ENCODE data around the gene MATK.

MATK gene

DNA sequence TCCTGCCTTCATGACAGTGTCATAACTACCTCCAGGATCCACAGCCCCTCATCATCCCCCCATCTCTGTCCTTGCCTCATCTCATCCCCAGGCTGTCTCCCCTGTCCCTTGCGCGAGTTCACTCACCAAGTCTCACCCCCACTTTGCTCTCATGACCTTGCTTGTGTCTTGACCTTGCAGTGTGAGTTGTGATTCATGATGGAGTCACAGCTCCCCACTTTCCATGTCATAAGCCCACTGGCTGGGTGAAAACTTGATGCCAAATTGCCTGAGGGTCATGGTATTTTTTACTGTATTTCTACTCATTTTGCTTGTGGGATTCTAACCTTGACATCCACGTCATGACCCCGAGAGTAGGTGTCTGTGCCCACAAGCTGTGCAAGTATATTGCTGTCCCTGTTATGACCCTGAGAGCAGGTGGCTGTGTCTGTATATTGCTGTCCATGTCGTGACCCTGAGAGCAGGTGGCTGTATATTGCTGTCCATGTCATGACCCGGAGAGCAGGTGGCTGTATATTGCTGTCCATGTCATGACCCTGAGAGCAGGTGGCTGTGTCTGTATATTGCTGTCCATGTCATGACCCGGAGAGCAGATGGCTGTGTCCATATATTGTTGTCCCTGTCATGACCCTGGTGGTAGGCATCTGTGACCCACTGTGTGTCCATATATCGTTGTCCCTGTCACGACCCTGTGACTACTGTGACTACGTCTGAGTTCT lies 48.5 kb downstream of the MATK start:
- H3K36me3 Mint-ChIP-seq: no peaks in the 10 kb centered on the region
- no peak overlapping the region for H3K27ac Mint-ChIP-seq
- no peak overlapping the region for H3K4me3 Mint-ChIP-seq
- H3K4me1 Mint-ChIP-seq: no peaks in the 10 kb centered on the region
- ATAC-seq: no peak
- H3K9me3 Mint-ChIP-seq: no peaks in the 10 kb centered on the region
- H3K27me3 Mint-ChIP-seq: peaks cover 34% of the 10 kb centered on the region

DNA sequence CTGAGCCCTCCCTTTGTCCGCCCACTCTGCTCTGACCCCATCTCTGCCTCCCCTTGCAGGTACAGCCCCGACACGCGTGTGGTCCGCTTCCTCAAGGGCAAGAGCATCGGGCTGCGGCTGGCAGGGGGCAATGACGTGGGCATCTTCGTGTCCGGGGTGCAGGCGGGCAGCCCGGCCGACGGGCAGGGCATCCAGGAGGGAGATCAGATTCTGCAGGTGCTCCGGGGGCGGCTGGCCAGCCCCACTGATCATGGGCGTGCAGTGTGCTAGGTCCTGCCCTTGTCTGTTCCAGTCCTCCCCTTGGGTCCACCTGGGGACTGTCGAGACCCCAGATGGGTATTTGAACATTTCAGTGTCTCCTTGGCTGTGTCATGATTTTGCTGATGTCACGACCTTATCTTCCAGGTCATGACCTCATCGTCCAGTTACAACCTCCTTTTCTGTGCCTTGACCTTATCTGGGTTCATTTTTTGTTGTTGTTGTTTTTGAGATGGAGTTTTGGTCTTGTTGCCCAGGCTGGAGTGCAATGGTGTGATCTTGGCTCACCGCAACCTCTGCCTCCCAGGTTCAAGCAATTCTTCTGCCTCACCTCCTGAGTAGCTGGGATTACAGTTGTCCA lies 50.0 kb downstream of the MATK start:
- Mint-ChIP-seq H3K27me3 (peaks cover 34% of the 10 kb centered on the region), H3K9me3 (no peaks in the 10 kb centered on the region), H3K4me1 (no peaks in the 10 kb centered on the region), H3K27ac (no peak overlapping the region), H3K36me3 (no peaks in the 10 kb centered on the region), H3K4me3 (no peak overlapping the region)
- ATAC-seq: no peak

DNA sequence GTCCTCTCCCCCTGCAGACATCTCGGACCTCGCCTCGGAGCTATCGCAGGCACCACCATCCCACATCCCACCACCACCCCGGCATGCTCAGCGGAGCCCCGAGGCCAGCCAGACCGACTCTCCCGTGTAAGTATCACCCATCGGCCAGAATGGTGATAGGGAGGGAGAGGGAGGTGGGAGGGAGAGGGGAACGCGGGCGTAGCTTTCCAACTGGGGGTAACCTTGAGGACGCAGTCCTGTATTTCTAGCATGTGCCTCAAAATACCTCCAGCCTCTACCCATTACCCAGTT lies 51.9 kb downstream of the MATK start:
- Mint-ChIP-seq H3K27me3 (peaks cover 34% of the 10 kb centered on the region), H3K9me3 (no peaks in the 10 kb centered on the region), H3K4me3 (no peak overlapping the region), H3K36me3 (no peaks in the 10 kb centered on the region), H3K27ac (no peak overlapping the region), H3K4me1 (no peaks in the 10 kb centered on the region)
- no peak for ATAC-seq

DNA sequence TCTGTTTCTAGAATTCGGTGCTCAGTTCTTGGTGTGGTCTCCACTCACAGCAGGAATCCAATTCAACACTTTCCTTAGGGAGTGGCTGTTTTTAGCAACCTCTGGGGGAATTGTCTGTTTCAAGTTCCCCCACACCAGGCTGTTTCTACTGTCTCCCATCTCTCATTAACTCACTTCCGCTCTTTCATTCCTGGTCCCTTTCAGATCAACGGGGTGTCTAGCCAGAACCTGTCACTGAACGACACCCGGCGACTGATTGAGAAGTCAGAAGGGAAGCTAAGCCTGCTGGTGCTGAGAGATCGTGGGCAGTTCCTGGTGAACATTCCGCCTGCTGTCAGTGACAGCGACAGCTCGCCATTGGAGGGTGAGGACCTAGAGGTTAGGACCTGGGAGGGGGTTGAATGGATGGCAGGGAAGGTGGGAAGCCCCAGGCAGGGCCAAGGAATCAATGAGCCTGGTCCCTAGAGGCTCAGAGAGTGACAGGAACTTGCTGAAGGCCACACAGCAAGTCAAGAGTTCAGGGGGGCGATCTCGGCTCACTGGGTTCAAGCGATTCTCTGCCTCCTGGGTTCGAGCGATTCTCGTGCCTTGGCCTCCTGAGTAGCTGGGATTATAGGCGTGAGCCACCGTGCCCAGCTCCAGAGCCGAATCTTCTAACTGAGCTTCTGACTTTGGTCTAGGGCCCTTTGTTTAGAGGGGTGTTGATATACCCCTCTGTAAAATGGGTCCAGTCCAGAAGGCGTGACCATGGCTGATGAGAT lies 52.5 kb downstream of the MATK start:
- peaks cover 29% of the 10 kb centered on the region for H3K27me3 Mint-ChIP-seq
- H3K4me1 Mint-ChIP-seq: no peaks in the 10 kb centered on the region
- H3K27ac Mint-ChIP-seq: no peak overlapping the region
- H3K4me3 Mint-ChIP-seq: no peak overlapping the region
- no peaks in the 10 kb centered on the region for H3K36me3 Mint-ChIP-seq
- ATAC-seq: no peak
- H3K9me3 Mint-ChIP-seq: no peaks in the 10 kb centered on the region

DNA sequence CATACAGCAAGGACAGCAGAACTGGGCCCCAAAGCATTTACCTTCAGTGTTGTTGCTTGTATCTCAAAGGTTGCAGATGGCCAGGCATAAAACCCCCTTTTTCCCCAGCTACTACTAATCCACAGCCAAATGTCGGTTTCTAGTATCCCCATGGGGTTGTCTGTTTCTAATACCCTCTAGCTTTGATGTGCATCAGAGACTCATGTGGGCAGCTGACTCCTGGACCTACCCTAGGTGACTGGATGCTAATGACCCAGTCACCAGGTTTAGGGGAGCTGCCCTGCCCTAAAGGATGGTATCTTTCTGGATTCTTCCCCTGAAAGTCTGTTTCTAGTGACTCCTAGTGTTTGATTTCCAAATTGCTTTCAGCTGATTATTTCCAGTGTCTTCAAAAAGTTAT lies 54.1 kb downstream of the MATK start:
- H3K27ac Mint-ChIP-seq: no peak overlapping the region
- no peaks in the 10 kb centered on the region for H3K36me3 Mint-ChIP-seq
- no peak overlapping the region for H3K4me3 Mint-ChIP-seq
- H3K9me3 Mint-ChIP-seq: no peaks in the 10 kb centered on the region
- no peak for ATAC-seq
- no peaks in the 10 kb centered on the region for H3K4me1 Mint-ChIP-seq
- H3K27me3 Mint-ChIP-seq: peaks cover 14% of the 10 kb centered on the region

DNA sequence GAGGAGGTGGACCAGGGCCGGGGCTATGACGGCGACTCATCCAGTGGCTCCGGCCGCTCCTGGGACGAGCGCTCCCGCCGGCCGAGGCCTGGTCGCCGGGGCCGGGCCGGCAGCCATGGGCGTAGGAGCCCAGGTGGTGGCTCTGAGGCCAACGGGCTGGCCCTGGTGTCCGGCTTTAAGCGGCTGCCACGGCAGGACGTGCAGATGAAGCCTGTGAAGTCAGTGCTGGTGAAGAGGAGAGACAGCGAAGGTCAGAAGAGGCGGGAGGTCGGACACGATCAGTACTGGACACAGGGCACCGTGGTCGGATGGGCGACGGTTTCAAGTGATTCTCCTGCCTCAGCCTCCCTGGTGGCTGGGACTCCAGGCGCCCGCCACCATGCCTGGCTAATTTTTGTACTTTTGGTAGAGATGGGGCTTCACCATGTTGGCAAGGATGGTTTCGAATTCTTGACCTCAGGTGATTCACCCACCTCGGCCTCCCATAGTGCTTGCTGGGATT lies 55.7 kb downstream of the MATK start:
- Mint-ChIP-seq H3K27me3 (peaks cover 3% of the 10 kb centered on the region), H3K4me3 (no peak overlapping the region)
- no peak for ATAC-seq

More for the DNA sequence above, 55.7 kb downstream of the MATK start:
- no peaks in the 10 kb centered on the region for H3K9me3 Mint-ChIP-seq
- H3K36me3 Mint-ChIP-seq: no peaks in the 10 kb centered on the region
- no peaks in the 10 kb centered on the region for H3K4me1 Mint-ChIP-seq
- no peak overlapping the region for H3K27ac Mint-ChIP-seq

Data from stimulated activated memory B cell treated with anti-CD40 and anti-IgM and Interleukin-4, amounts not matched to agents 10 μg/mL and 1 μg/mL and 100 μg/mL, for 72 hours (primary cell).